ENCODE data around the gene DUSP2.

Gene DUSP2

GRCh38 chr2:96137321-96138178, 7.7 kb downstream of the DUSP2 start:
- no peaks in the 10 kb centered on the region for H3K4me1 ChIP-seq (ENCODE audit: control insufficient read depth, insufficient read depth, low read depth, low read length)
- no peak overlapping the region for H2BK120ac ChIP-seq (ENCODE audit: low read depth, low read length)
- no peaks in the 10 kb centered on the region for H3K9me3 ChIP-seq (ENCODE audit: control insufficient read depth, low read length)

GRCh38 chr2:96136129-96136720, 9.0 kb downstream of the DUSP2 start:
- H3K27me3 ChIP-seq (ENCODE audit: control insufficient read depth in 1 of 2, insufficient read depth in 1 of 2, low read length in 2 of 2), result peaks cover 59 to 74% of the 10 kb centered on the region in 2 experiments
- no peak overlapping the region for H3K9ac ChIP-seq (ENCODE audit: low read length)
- H3K14ac ChIP-seq (ENCODE audit: low read length in 2 of 2), result no peak overlapping the region
- no peak overlapping the region for H4K91ac ChIP-seq (ENCODE audit: low read length)
- no peak overlapping the region for H3K23ac ChIP-seq (ENCODE audit: low read length in 2 of 2)
- no peak overlapping the region for H4K8ac ChIP-seq (ENCODE audit: low read length)
- no peak overlapping the region for H3K4me3 ChIP-seq (ENCODE audit: insufficient read depth in 1 of 2, low read depth in 1 of 2, low read length in 2 of 2)
- no peaks in the 10 kb centered on the region for H3K9me3 ChIP-seq (ENCODE audit: control insufficient read depth, low read length)
- no peak overlapping the region for H2BK12ac ChIP-seq (ENCODE audit: low read length in 2 of 2)
- H3K36me3 ChIP-seq (ENCODE audit: control insufficient read depth in 1 of 2, insufficient read depth in 2 of 2, low read depth in 1 of 2, low read length in 2 of 2), result no peaks in the 10 kb centered on the region
- H3K4ac ChIP-seq (ENCODE audit: low read depth in 1 of 2, low read length in 2 of 2), result no peak overlapping the region
- H2AFZ ChIP-seq (ENCODE audit: low read depth, low read length), result no peak overlapping the region
- DNase-seq, result no peak
- no peak overlapping the region for H3K27ac ChIP-seq (ENCODE audit: low read length, poor library complexity, severe bottlenecking)
- WGBS, result 86% methylated on average over 8 of the region's 8 CpGs
- no peak overlapping the region for H3K4me2 ChIP-seq (ENCODE audit: low read length, poor library complexity, severe bottlenecking)
- H2BK15ac ChIP-seq (ENCODE audit: low read depth, poor library complexity, severe bottlenecking), result no peak overlapping the region
- no peak overlapping the region for H2BK120ac ChIP-seq (ENCODE audit: low read depth, low read length)
- no peak overlapping the region for H2BK5ac ChIP-seq (ENCODE audit: low read depth, low read length, poor library complexity, severe bottlenecking)
- H3K79me1 ChIP-seq (replicated peaks; ENCODE audit: low read length, poor library complexity, severe bottlenecking), result no peaks in the 10 kb centered on the region
- peaks cover 2% of the 10 kb centered on the region for H3K4me1 ChIP-seq (ENCODE audit: control insufficient read depth, insufficient read depth, low read depth, low read length)
- H3K18ac ChIP-seq (ENCODE audit: low read depth in 1 of 2, low read length in 2 of 2), result no peak overlapping the region
- no peak overlapping the region for H2AK5ac ChIP-seq (ENCODE audit: low read length, severe bottlenecking)

More at GRCh38 chr2:96137321-96138178, 7.7 kb downstream of the DUSP2 start:
- no peak for DNase-seq
- Histone ChIP-seq H3K79me1 (replicated peaks; ENCODE audit: low read length, poor library complexity, severe bottlenecking) (no peaks in the 10 kb centered on the region), H4K91ac (ENCODE audit: low read length) (no peak overlapping the region), H3K4ac (ENCODE audit: low read depth in 1 of 2, low read length in 2 of 2) (no peak overlapping the region), H3K9ac (ENCODE audit: low read length) (no peak overlapping the region), H3K36me3 (ENCODE audit: control insufficient read depth in 1 of 2, insufficient read depth in 2 of 2, low read depth in 1 of 2, low read length in 2 of 2) (no peaks in the 10 kb centered on the region), H2BK12ac (ENCODE audit: low read length in 2 of 2) (no peak overlapping the region), H2BK5ac (ENCODE audit: low read depth, low read length, poor library complexity, severe bottlenecking) (no peak overlapping the region), H3K4me2 (ENCODE audit: low read length, poor library complexity, severe bottlenecking) (no peak overlapping the region), H2AK5ac (ENCODE audit: low read length, severe bottlenecking) (no peak overlapping the region), H4K8ac (ENCODE audit: low read length) (no peak overlapping the region), H2AFZ (ENCODE audit: low read depth, low read length) (no peak overlapping the region), H3K18ac (ENCODE audit: low read depth in 1 of 2, low read length in 2 of 2) (no peak overlapping the region), H3K27ac (ENCODE audit: low read length, poor library complexity, severe bottlenecking) (no peak overlapping the region), H3K27me3 (ENCODE audit: control insufficient read depth in 1 of 2, insufficient read depth in 1 of 2, low read length in 2 of 2) (peaks cover 48 to 65% of the 10 kb centered on the region in 2 experiments), H3K23ac (ENCODE audit: low read length in 2 of 2) (no peak overlapping the region), H3K4me3 (ENCODE audit: insufficient read depth in 1 of 2, low read depth in 1 of 2, low read length in 2 of 2) (no peak overlapping the region), H2BK15ac (ENCODE audit: low read depth, poor library complexity, severe bottlenecking) (no peak overlapping the region), H3K14ac (ENCODE audit: low read length in 2 of 2) (no peak overlapping the region)
- WGBS, result 88% methylated on average over 14 of the region's 15 CpGs

- H3K4me2 ChIP-seq (ENCODE audit: low read length, poor library complexity, severe bottlenecking), result no peak overlapping the region
- WGBS, result 75% methylated on average over 5 of the region's 5 CpGs
- H3K36me3 ChIP-seq (ENCODE audit: control insufficient read depth in 1 of 2, insufficient read depth in 2 of 2, low read depth in 1 of 2, low read length in 2 of 2), result no peaks in the 10 kb centered on the region
- H4K91ac ChIP-seq (ENCODE audit: low read length), result no peak overlapping the region
- no peak overlapping the region for H2AK5ac ChIP-seq (ENCODE audit: low read length, severe bottlenecking)
- H3K4ac ChIP-seq (ENCODE audit: low read depth in 1 of 2, low read length in 2 of 2), result no peak overlapping the region
- H2BK12ac ChIP-seq (ENCODE audit: low read length in 2 of 2), result no peak overlapping the region
- H3K18ac ChIP-seq (ENCODE audit: low read depth in 1 of 2, low read length in 2 of 2), result no peak overlapping the region
- H3K4me1 ChIP-seq (ENCODE audit: control insufficient read depth, insufficient read depth, low read depth, low read length), result peaks cover 2% of the 10 kb centered on the region
- peaks cover 59 to 80% of the 10 kb centered on the region in 2 experiments for H3K27me3 ChIP-seq (ENCODE audit: control insufficient read depth in 1 of 2, insufficient read depth in 1 of 2, low read length in 2 of 2)
- no peaks in the 10 kb centered on the region for H3K79me1 ChIP-seq (replicated peaks; ENCODE audit: low read length, poor library complexity, severe bottlenecking)
- H3K9ac ChIP-seq (ENCODE audit: low read length), result no peak overlapping the region
- H2AFZ ChIP-seq (ENCODE audit: low read depth, low read length), result no peak overlapping the region
- H4K8ac ChIP-seq (ENCODE audit: low read length), result no peak overlapping the region
- no peak overlapping the region for H3K27ac ChIP-seq (ENCODE audit: low read length, poor library complexity, severe bottlenecking)
- H3K9me3 ChIP-seq (ENCODE audit: control insufficient read depth, low read length), result no peaks in the 10 kb centered on the region
- no peak overlapping the region for H3K4me3 ChIP-seq (ENCODE audit: insufficient read depth in 1 of 2, low read depth in 1 of 2, low read length in 2 of 2)
- no peak overlapping the region for H2BK120ac ChIP-seq (ENCODE audit: low read depth, low read length)
- no peak for DNase-seq
- H3K23ac ChIP-seq (ENCODE audit: low read length in 2 of 2), result no peak overlapping the region
- H3K14ac ChIP-seq (ENCODE audit: low read length in 2 of 2), result no peak overlapping the region
- H2BK15ac ChIP-seq (ENCODE audit: low read depth, poor library complexity, severe bottlenecking), result no peak overlapping the region
- no peak overlapping the region for H2BK5ac ChIP-seq (ENCODE audit: low read depth, low read length, poor library complexity, severe bottlenecking)
Observed at GRCh38 chr2:96135621-96136020, 9.6 kb downstream of the DUSP2 start.

GRCh38 chr2:96135171-96135570, 10.1 kb downstream of the DUSP2 start:
- Histone ChIP-seq H2AK5ac (ENCODE audit: low read length, severe bottlenecking) (no peak overlapping the region), H3K18ac (ENCODE audit: low read depth in 1 of 2, low read length in 2 of 2) (no peak overlapping the region), H3K4ac (ENCODE audit: low read depth in 1 of 2, low read length in 2 of 2) (no peak overlapping the region), H3K4me1 (ENCODE audit: control insufficient read depth, insufficient read depth, low read depth, low read length) (peaks cover 2% of the 10 kb centered on the region), H3K14ac (ENCODE audit: low read length in 2 of 2) (no peak overlapping the region), H3K4me3 (ENCODE audit: insufficient read depth in 1 of 2, low read depth in 1 of 2, low read length in 2 of 2) (no peak overlapping the region), H3K27ac (ENCODE audit: low read length, poor library complexity, severe bottlenecking) (no peak overlapping the region), H3K27me3 (ENCODE audit: control insufficient read depth in 1 of 2, insufficient read depth in 1 of 2, low read length in 2 of 2) (peaks cover 64 to 84% of the 10 kb centered on the region in 2 experiments), H2BK12ac (ENCODE audit: low read length in 2 of 2) (no peak overlapping the region), H4K91ac (ENCODE audit: low read length) (no peak overlapping the region), H2BK5ac (ENCODE audit: low read depth, low read length, poor library complexity, severe bottlenecking) (no peak overlapping the region), H2AFZ (ENCODE audit: low read depth, low read length) (no peak overlapping the region), H3K9ac (ENCODE audit: low read length) (no peak overlapping the region), H4K8ac (ENCODE audit: low read length) (no peak overlapping the region), H3K9me3 (ENCODE audit: control insufficient read depth, low read length) (no peaks in the 10 kb centered on the region), H3K23ac (ENCODE audit: low read length in 2 of 2) (no peak overlapping the region), H3K4me2 (ENCODE audit: low read length, poor library complexity, severe bottlenecking) (no peak overlapping the region), H3K79me1 (replicated peaks; ENCODE audit: low read length, poor library complexity, severe bottlenecking) (no peaks in the 10 kb centered on the region), H3K36me3 (ENCODE audit: control insufficient read depth in 1 of 2, insufficient read depth in 2 of 2, low read depth in 1 of 2, low read length in 2 of 2) (no peaks in the 10 kb centered on the region), H2BK15ac (ENCODE audit: low read depth, poor library complexity, severe bottlenecking) (no peak overlapping the region), H2BK120ac (ENCODE audit: low read depth, low read length) (no peak overlapping the region)
- no peak for DNase-seq
- WGBS, result 94% methylated on average over 7 of the region's 9 CpGs

Data from mesenchymal stem cell (in vitro differentiated cells and primary cell).